K562 (cell line): Measurements from ENCODE around the gene TAS2R31. TPM values are rescaled to one million over a fixed set of nuclear protein-coding genes. Genes with fewer than 3 reads are reported as not detected.

ENCODE experiments used
- ATAC-seq: fragments of 200-7000 bp; cut with Tn5 transposase; 3 replicates; pipeline ENCODE4 v1.9.1; 2020; ENCODE audit warnings: moderate library complexity
- BruUV-seq: library from RNA; stranded (reverse); fragments of 400-500 nt; replicated peaks from 2 replicates; lab custom pipeline; 2021; lab: Mats Ljungman, UMichigan
- CTCF ChIA-PET: fragments of 300-600 bp; formaldehyde crosslinking; extraction: SDS; loops from one replicate; lab custom pipeline; 2021; ENCODE audit warnings: low intra/inter-chr PET ratio; lab: Yijun Ruan, JAX
- POLR2A ChIA-PET: fragments of 300-600, 350-650 bp; sonication (Branson Sonifier 250); formaldehyde crosslinking; extraction: SDS; loops from one replicate; lab custom pipeline; 2021; ENCODE audit warnings: antibody characterized with exemption, inconsistent platforms; lab: Yijun Ruan, JAX
- DNase-seq, 4 experiments: peaks; one replicate each; pipeline versions ENCODE4 v3.0.0 to v3.0.0-alpha.2; 2011 to 2018; ENCODE audit warnings: low spot score in 3 of 4, mixed read lengths in 3 of 4; ENCODE audit errors: extremely low read depth in 1 of 4
- FAIRE-seq: peaks from 2 replicates; lab custom pipeline; 2011; peaks lifted over from hg19 to GRCh38; lab: Jason Lieb, UNC
- H2AFZ ChIP-seq: 2 replicates; pipeline ENCODE4 v1.6.0; 2011; ENCODE audit warnings: low read depth, low read length, control low read depth, inconsistent platforms
- H3K27ac ChIP-seq: fragments of 200-600 bp; 3 replicates; pipeline ENCODE4 v1.8.0; 2011; ENCODE audit warnings: low read depth, mild to moderate bottlenecking, control low read depth, inconsistent platforms, low read length, moderate library complexity, mixed read lengths; ENCODE audit errors: extremely low read depth
- H3K27me3 ChIP-seq, 2 experiments: fragments of 300-600 bp in 1 of 2; 2 replicates in 1 of 2; 3 replicates in 1 of 2; pipeline versions ENCODE4 v1.6.0 to v1.8.0; 2011; ENCODE audit warnings: inconsistent platforms in 2 of 2, low read length in 2 of 2, mild to moderate bottlenecking in 1 of 2, mixed read lengths in 1 of 2, moderate library complexity in 1 of 2; ENCODE audit not compliant: control insufficient read depth in 2 of 2, insufficient read depth in 2 of 2
- H3K36me3 ChIP-seq: fragments of 300-600 bp; 3 replicates; pipeline ENCODE4 v1.8.0; 2011; ENCODE audit warnings: mild to moderate bottlenecking, low read length, inconsistent platforms; ENCODE audit not compliant: control insufficient read depth, insufficient read depth
- H3K4me1 ChIP-seq, 2 experiments: fragments of 200-600 bp in 1 of 2; replicated peaks in 1 of 2; 2 replicates in 1 of 2; 3 replicates in 1 of 2; pipeline versions ENCODE4 v1.5.1 to v1.8.0; 2011; ENCODE audit warnings: inconsistent platforms in 2 of 2, low read length in 2 of 2, mild to moderate bottlenecking in 1 of 2, mixed read lengths in 1 of 2, moderate library complexity in 1 of 2; ENCODE audit not compliant: control insufficient read depth in 2 of 2, insufficient read depth in 2 of 2
- H3K4me2 ChIP-seq: 2 replicates; pipeline ENCODE4 v1.6.1; 2011; ENCODE audit warnings: low read length, control low read depth, inconsistent platforms, mixed read lengths; ENCODE audit not compliant: insufficient read depth
- H3K4me3 ChIP-seq: fragments of 200-600 bp; sonication (generic), shearing (Covaris generic); 2 replicates; pipeline ENCODE4 v1.5.1; 2016; ENCODE audit warnings: control low read depth, inconsistent platforms
- H3K79me2 ChIP-seq: fragments of 200-600 bp; 3 replicates; pipeline ENCODE4 v1.8.0; 2011; ENCODE audit warnings: low read length, inconsistent platforms; ENCODE audit not compliant: control insufficient read depth, insufficient read depth
- H3K9ac ChIP-seq, 2 experiments: 2 replicates each; pipeline versions ENCODE4 v1.6.0 to v1.6.1; 2011; ENCODE audit warnings: low read depth in 2 of 2, low read length in 2 of 2, control low read depth in 1 of 2, inconsistent platforms in 1 of 2, mild to moderate bottlenecking in 1 of 2, mixed read lengths in 1 of 2; ENCODE audit not compliant: insufficient read depth in 1 of 2
- H3K9me1 ChIP-seq: one replicate; pipeline ENCODE4 v1.6.0; 2011; ENCODE audit warnings: inconsistent platforms, mild to moderate bottlenecking, low read length, moderate library complexity; ENCODE audit not compliant: control insufficient read depth, insufficient read depth
- H3K9me3 ChIP-seq: replicated peaks from 2 replicates; pipeline ENCODE4 v1.5.1; 2011; ENCODE audit warnings: low read depth, low read length, inconsistent platforms; ENCODE audit not compliant: control insufficient read depth, insufficient read depth
- H4K20me1 ChIP-seq: replicated peaks from 2 replicates; pipeline ENCODE4 v1.6.1; 2011; ENCODE audit warnings: low read length, inconsistent platforms, mixed read lengths; ENCODE audit not compliant: control insufficient read depth, insufficient read depth
- MCM7 ChIP-seq, 2 experiments: fragments of 450-650 bp; IDR thresholded peaks; 2 replicates each; pipeline ENCODE4 v1.6.1; 2016 to 2018
- MECOM ChIP-seq: fragments of 250-450 bp; sonication (Bioruptor Pico); IDR thresholded peaks from 2 replicates; pipeline ENCODE4 v1.8.0; 2022; ENCODE audit warnings: inconsistent platforms
- POLR3A ChIP-seq: IDR thresholded peaks from 2 replicates; pipeline ENCODE4 v1.6.1; 2011; ENCODE audit warnings: borderline replicate concordance, mild to moderate bottlenecking, moderate library complexity; ENCODE audit not compliant: insufficient read length, insufficient read depth; ENCODE audit errors: extremely low read depth
- POU5F1 ChIP-seq: fragments of 150-350 bp; IDR thresholded peaks from 2 replicates; pipeline ENCODE4 v1.6.1; 2014; ENCODE audit warnings: borderline replicate concordance, low read length, low read depth, mild to moderate bottlenecking; ENCODE audit not compliant: partially characterized antibody
- PTTG1 ChIP-seq: fragments of 450-650 bp; IDR thresholded peaks from 2 replicates; pipeline ENCODE4 v1.6.1; 2016; ENCODE audit warnings: low read depth, mild to moderate bottlenecking, missing genetic modification characterization, missing compliant biosample characterization
- RBM34 ChIP-seq: fragments of 200-400 bp; formaldehyde crosslinking; IDR thresholded peaks from 2 replicates; pipeline ENCODE4 v1.6.1; 2018; ENCODE audit warnings: low read length, borderline replicate concordance; ENCODE audit not compliant: insufficient read depth
- SRSF1 ChIP-seq: fragments of 200-400 bp; formaldehyde crosslinking; IDR thresholded peaks from 2 replicates; pipeline ENCODE4 v1.6.1; 2017; ENCODE audit warnings: mild to moderate bottlenecking, low read depth, low read length, moderate library complexity
- ZNF165 ChIP-seq: fragments of 250-450 bp; sonication (Bioruptor Pico); IDR thresholded peaks from 2 replicates; pipeline ENCODE4 v1.4.0; 2020; ENCODE audit warnings: borderline replicate concordance
- ZNF551 ChIP-seq: fragments of 250-450 bp; sonication (Bioruptor Pico); IDR thresholded peaks from 2 replicates; pipeline ENCODE4 v1.5.0; 2021; ENCODE audit warnings: mild to moderate bottlenecking, moderate library complexity
- ZNF79 ChIP-seq: fragments of 250-450 bp; sonication (Bioruptor Pico); IDR thresholded peaks from 2 replicates; pipeline ENCODE4 v1.4.0; 2020; ENCODE audit warnings: low read depth, mild to moderate bottlenecking, moderate library complexity
- WGBS: fragments of 100-300 bp; shearing (Covaris generic); methylation state at CpG from one replicate; pipeline ENCODE4 v1.1.6; 2016; ENCODE audit warnings: low coverage, mixed read lengths; ENCODE audit not compliant: insufficient coverage; ENCODE audit errors: missing lambda C conversion rate; 5-methylcytosine and 5-hydroxymethylcytosine counted together
- in situ Hi-C: fragments of 300-500 bp; cut with MboI; formaldehyde crosslinking; loops from 4 replicates; pipeline ENCODE4 v1.15.0; 2018; ENCODE audit warnings: inconsistent platforms, mixed read lengths
- intact Hi-C: fragments of 100-400 bp; cut with micrococcal nuclease; formaldehyde crosslinking; loops from 2 replicates; pipeline ENCODE4 v1.14.2; 2022
- polyA plus RNA-seq, 8 experiments: library from polyadenylated mRNA; depleted of rRNA in 4 of 8; stranded (reverse) in 5 of 8; unstranded in 3 of 8; fragments of >200 nt; fragmentation: Nextera tagmentation in 2 of 8; fragmentation: Illumina TruSeq in 1 of 8; extraction: Ambion mirVana in 2 of 8; extraction: Trizol in 1 of 8; gene quantifications; 2 replicates each; pipeline versions ENCODE4 v1.2.1 to v1.2.3, GENCODE V29; 2011 to 2014; ENCODE audit warnings: inconsistent platforms in 1 of 8, missing spikeins in 1 of 8
- total RNA-seq, 7 experiments: library from RNA; depleted of rRNA in 6 of 7; stranded (reverse); fragments of >200 nt in 6 of 7; fragmentation: Illumina TruSeq in 2 of 7; extraction: Trizol in 2 of 7; gene quantifications; 2 replicates each; pipeline versions ENCODE4 v1.2.1 to v1.2.3, GENCODE V29; 2011 to 2021; ENCODE audit warnings: low replicate concordance in 1 of 7
- TF ChIP-seq, protein P1 (sequence below): fragments of 200-800 bp; sonication (Bioruptor generic); IDR thresholded peaks from 2 replicates; pipeline ENCODE4 v1.6.1; 2017; ENCODE audit warnings: missing genetic modification characterization, missing compliant biosample characterization

Gene TAS2R31
- total and polyA plus RNA-seq, 9 of the 15 experiments (the other 6 are each of a cell fraction or from before 2014, with no cell fraction given): 0.59 to 3.6 (median 1.4) TPM; not detected in 4

DNA sequence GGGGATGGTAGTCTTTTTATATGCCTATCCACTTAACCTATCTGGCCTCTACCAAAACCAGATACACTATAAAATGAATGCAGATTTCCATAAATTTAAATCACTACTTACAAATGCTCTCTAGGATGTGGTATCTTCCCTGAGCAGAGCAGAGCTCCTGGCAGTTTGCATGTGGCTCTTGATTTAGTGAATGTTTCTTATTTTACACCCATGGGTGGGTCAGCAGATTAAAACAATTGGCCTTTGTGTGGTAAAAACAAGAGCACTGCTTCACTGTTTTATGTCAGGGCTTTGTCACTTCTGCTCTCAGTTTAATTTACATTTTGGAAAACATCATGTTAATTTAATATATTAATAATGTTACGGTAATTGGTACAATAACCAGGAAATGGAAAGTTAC is 14.3 kb downstream of the TAS2R31 start:
- no peak for FAIRE-seq

DNA sequence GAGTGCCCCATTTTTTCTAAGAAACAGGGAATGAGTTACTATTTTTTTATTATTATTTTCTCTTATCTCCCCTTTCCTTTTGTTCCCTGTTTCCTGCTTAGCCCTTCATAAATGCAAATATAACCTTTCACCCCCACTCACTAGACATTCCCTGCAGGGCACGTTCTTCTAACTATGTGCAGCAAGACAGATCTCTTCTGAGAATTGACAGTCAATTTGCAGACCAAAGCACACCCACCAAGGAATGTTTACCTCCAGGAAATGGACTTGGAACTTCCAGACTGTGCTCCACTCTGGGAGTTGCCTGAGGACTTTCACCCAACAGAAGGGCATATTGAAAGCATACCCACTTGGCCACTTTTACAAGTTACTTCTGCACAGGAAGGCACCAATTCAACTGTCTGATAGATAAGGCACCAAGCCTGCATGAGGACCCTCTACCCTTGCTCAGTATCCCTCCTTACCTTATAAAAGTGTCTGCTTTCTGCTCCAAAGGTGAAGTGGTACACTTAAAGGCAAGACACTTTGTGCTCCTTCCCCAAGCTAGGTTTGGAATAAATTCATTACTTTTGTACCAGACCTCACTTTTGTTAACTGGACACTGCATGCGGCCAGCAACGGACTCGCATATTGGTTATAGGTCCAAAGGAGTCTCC is 15.3 kb downstream of the TAS2R31 start:
- no peak for FAIRE-seq
- CTCF ChIA-PET: no interaction called here
- no TSS peak for BruUV-seq

More for the DNA sequence above, 14.3 kb downstream of the TAS2R31 start:
- Histone ChIP-seq H3K9me1 (no peaks in the 10 kb centered on the region), H3K9ac (no peak overlapping the region), H2AFZ (no peak overlapping the region), H3K27me3 (no peaks in the 10 kb centered on the region), H3K36me3 (no peaks in the 10 kb centered on the region), H3K4me1 (no peaks in the 10 kb centered on the region), H3K4me2 (no peak overlapping the region), H3K9me3 (no peaks in the 10 kb centered on the region), H3K4me3 (no peak overlapping the region), H3K79me2 (no peaks in the 10 kb centered on the region), H4K20me1 (no peaks in the 10 kb centered on the region), H3K27ac (no peak overlapping the region)
- CTCF ChIA-PET: no interaction called here
- WGBS: 100% methylated on average over 1 of the region's 1 CpG
- ATAC-seq: no peak
- BruUV-seq: no TSS peak
- no peak for TF ChIP-seq SRSF1
- no peak for TF ChIP-seq ZNF551 (CRISPR knock-in tag)
- no peak for TF ChIP-seq RBM34
- no peak for DNase-seq
- in situ Hi-C loops: loop anchor here (5.0 kb wide), 1 partner anchor 55 kb away; no protein-coding TSS in a partner anchor
- POLR2A ChIA-PET: no interaction called here
- intact Hi-C loops: no loop called here

More for the DNA sequence above, 15.3 kb downstream of the TAS2R31 start:
- intact Hi-C loops (no loop called here), in situ Hi-C loops (loop anchor here (5.0 kb wide), 1 partner anchor 56 kb away; no protein-coding TSS in a partner anchor)
- DNase-seq: no peak
- Histone ChIP-seq H3K4me2 (no peak overlapping the region), H3K79me2 (no peaks in the 10 kb centered on the region), H3K36me3 (no peaks in the 10 kb centered on the region), H3K9ac (no peak overlapping the region), H3K27me3 (no peaks in the 10 kb centered on the region), H3K27ac (no peak overlapping the region), H4K20me1 (no peaks in the 10 kb centered on the region), H3K4me1 (no peaks in the 10 kb centered on the region), H3K4me3 (no peak overlapping the region), H3K9me3 (no peaks in the 10 kb centered on the region), H2AFZ (no peak overlapping the region), H3K9me1 (no peaks in the 10 kb centered on the region)
- TF ChIP-seq PTTG1 (tag): no peak
- TF ChIP-seq ZNF79 (CRISPR knock-in tag): no peak
- TF ChIP-seq POLR3A: no peak
- TF ChIP-seq MCM7 (IDR thresholded peaks at IDR 0.05): no peak
- no peak for TF ChIP-seq ZNF165 (CRISPR knock-in tag)
- TF ChIP-seq, protein P1, sequence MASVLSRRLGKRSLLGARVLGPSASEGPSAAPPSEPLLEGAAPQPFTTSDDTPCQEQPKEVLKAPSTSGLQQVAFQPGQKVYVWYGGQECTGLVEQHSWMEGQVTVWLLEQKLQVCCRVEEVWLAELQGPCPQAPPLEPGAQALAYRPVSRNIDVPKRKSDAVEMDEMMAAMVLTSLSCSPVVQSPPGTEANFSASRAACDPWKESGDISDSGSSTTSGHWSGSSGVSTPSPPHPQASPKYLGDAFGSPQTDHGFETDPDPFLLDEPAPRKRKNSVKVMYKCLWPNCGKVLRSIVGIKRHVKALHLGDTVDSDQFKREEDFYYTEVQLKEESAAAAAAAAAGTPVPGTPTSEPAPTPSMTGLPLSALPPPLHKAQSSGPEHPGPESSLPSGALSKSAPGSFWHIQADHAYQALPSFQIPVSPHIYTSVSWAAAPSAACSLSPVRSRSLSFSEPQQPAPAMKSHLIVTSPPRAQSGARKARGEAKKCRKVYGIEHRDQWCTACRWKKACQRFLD (CRISPR knock-in tag): no peak
- TF ChIP-seq POU5F1: no peak
- no peak for TF ChIP-seq MECOM (CRISPR knock-in tag)
- no peak for ATAC-seq
- WGBS: 75% methylated on average over 4 of the region's 4 CpGs
- POLR2A ChIA-PET: no interaction called here
